HEK293 (cell line): ENCODE measurements around the gene RGS7.
A peak's percentile ranks its signal among the peaks of the same experiment; 100 is the strongest.

Experiments used
- BCL11B ChIP-seq: fragments of 450-650 bp; formaldehyde crosslinking; IDR thresholded peaks from 2 replicates; pipeline ENCODE4 v1.5.1; 2016; ENCODE audit warnings: low read depth, missing biosample characterization, missing genetic modification characterization
- EGR2 ChIP-seq: fragments of 450-650 bp; formaldehyde crosslinking; IDR thresholded peaks from 2 replicates; pipeline ENCODE4 v1.5.1; 2016; ENCODE audit warnings: low read depth, missing biosample characterization, missing genetic modification characterization
- GFI1B ChIP-seq: fragments of 450-650 bp; formaldehyde crosslinking; IDR thresholded peaks from 2 replicates; pipeline ENCODE4 v1.5.1; 2016; ENCODE audit warnings: missing biosample characterization, missing genetic modification characterization
- GLI2 ChIP-seq: fragments of 450-650 bp; formaldehyde crosslinking; IDR thresholded peaks from 2 replicates; pipeline ENCODE4; 2017; ENCODE audit warnings: missing biosample characterization, missing genetic modification characterization, low read depth, borderline replicate concordance
- HOXD13 ChIP-seq: sonication (generic); formaldehyde crosslinking; IDR thresholded peaks from 2 replicates; pipeline ENCODE4 v1.8.0; 2022; ENCODE audit warnings: missing genetic modification reagents, borderline replicate concordance
- KLF1 ChIP-seq: fragments of 450-650 bp; formaldehyde crosslinking; IDR thresholded peaks from 2 replicates; pipeline ENCODE4 v1.5.1; 2016; ENCODE audit warnings: missing biosample characterization, missing genetic modification characterization
- KLF16 ChIP-seq: fragments of 450-650 bp; formaldehyde crosslinking; IDR thresholded peaks from 2 replicates; pipeline ENCODE4 v1.5.1; 2017; ENCODE audit warnings: missing biosample characterization, missing genetic modification characterization
- KLF8 ChIP-seq: fragments of 450-650 bp; formaldehyde crosslinking; IDR thresholded peaks from 2 replicates; pipeline ENCODE4 v1.5.1; 2016; ENCODE audit warnings: missing biosample characterization, missing genetic modification characterization
- OSR2 ChIP-seq: fragments of 450-650 bp; formaldehyde crosslinking; IDR thresholded peaks from 2 replicates; pipeline ENCODE4 v1.5.1; 2016; ENCODE audit warnings: missing biosample characterization, missing genetic modification characterization
- OVOL3 ChIP-seq: fragments of 450-650 bp; formaldehyde crosslinking; IDR thresholded peaks from 2 replicates; pipeline ENCODE4 v1.5.1; 2016; ENCODE audit warnings: missing biosample characterization, missing genetic modification characterization
- PRDM10 ChIP-seq: fragments of 450-650 bp; formaldehyde crosslinking; IDR thresholded peaks from 2 replicates; pipeline ENCODE4 v1.5.1; 2016; ENCODE audit warnings: missing biosample characterization, missing genetic modification characterization
- RBAK ChIP-seq: fragments of 450-650 bp; formaldehyde crosslinking; IDR thresholded peaks from 2 replicates; pipeline ENCODE4 v1.5.1; 2016; ENCODE audit warnings: missing biosample characterization, missing genetic modification characterization
- SP7 ChIP-seq: fragments of 450-650 bp; formaldehyde crosslinking; IDR thresholded peaks from 2 replicates; pipeline ENCODE4 v1.5.1; 2016; ENCODE audit warnings: missing biosample characterization, missing genetic modification characterization
- TSHZ1 ChIP-seq: fragments of 450-650 bp; formaldehyde crosslinking; IDR thresholded peaks from 2 replicates; pipeline ENCODE4 v1.5.1; 2016; ENCODE audit warnings: missing biosample characterization, missing genetic modification characterization, borderline replicate concordance
- WT1 ChIP-seq: fragments of 450-650 bp; formaldehyde crosslinking; IDR thresholded peaks from 2 replicates; pipeline ENCODE4 v1.5.1; 2016; ENCODE audit warnings: missing biosample characterization, missing genetic modification characterization
- ZBTB17 ChIP-seq: fragments of 450-650 bp; formaldehyde crosslinking; IDR thresholded peaks from 2 replicates; pipeline ENCODE4 v1.5.1; 2016; ENCODE audit warnings: missing biosample characterization, missing genetic modification characterization
- ZEB2 ChIP-seq: fragments of 450-650 bp; formaldehyde crosslinking; IDR thresholded peaks from 2 replicates; pipeline ENCODE4 v1.5.1; 2016; ENCODE audit warnings: missing biosample characterization, missing genetic modification characterization
- ZNF362 ChIP-seq: fragments of 450-650 bp; formaldehyde crosslinking; IDR thresholded peaks from 2 replicates; pipeline ENCODE4 v1.5.1; 2016; ENCODE audit warnings: missing biosample characterization, missing genetic modification characterization
- ZNF596 ChIP-seq: fragments of 450-650 bp; IDR thresholded peaks from 2 replicates; pipeline ENCODE4 v1.5.0; 2018; ENCODE audit warnings: missing biosample characterization, mild to moderate bottlenecking, missing genetic modification characterization, moderate library complexity
- ZNF639 ChIP-seq: fragments of 450-650 bp; formaldehyde crosslinking; IDR thresholded peaks from 2 replicates; pipeline ENCODE4 v1.5.1; 2016; ENCODE audit warnings: missing biosample characterization, missing genetic modification characterization
- ZXDB ChIP-seq: fragments of 450-650 bp; formaldehyde crosslinking; IDR thresholded peaks from 2 replicates; pipeline ENCODE4 v1.5.1; 2016; ENCODE audit warnings: missing biosample characterization, missing genetic modification characterization
- TF ChIP-seq, protein P1 (sequence below): fragments of 450-650 bp; formaldehyde crosslinking; IDR thresholded peaks from 2 replicates; pipeline ENCODE4 v1.5.1; 2016; ENCODE audit warnings: missing biosample characterization, missing genetic modification characterization
- TF ChIP-seq, protein P2 (sequence below): fragments of 450-650 bp; formaldehyde crosslinking; IDR thresholded peaks from 2 replicates; pipeline ENCODE4 v1.5.1; 2017; ENCODE audit warnings: missing biosample characterization, missing genetic modification characterization
- TF ChIP-seq, protein P3 (sequence below): fragments of 450-650 bp; formaldehyde crosslinking; IDR thresholded peaks from 2 replicates; pipeline ENCODE4 v1.5.1; 2016; ENCODE audit warnings: missing biosample characterization, missing genetic modification characterization

The RGS7 gene

GRCh38 chr1:240783728-240784137 lies 573.3 kb downstream of the RGS7 start (continued):
- TF ChIP-seq, protein P1, sequence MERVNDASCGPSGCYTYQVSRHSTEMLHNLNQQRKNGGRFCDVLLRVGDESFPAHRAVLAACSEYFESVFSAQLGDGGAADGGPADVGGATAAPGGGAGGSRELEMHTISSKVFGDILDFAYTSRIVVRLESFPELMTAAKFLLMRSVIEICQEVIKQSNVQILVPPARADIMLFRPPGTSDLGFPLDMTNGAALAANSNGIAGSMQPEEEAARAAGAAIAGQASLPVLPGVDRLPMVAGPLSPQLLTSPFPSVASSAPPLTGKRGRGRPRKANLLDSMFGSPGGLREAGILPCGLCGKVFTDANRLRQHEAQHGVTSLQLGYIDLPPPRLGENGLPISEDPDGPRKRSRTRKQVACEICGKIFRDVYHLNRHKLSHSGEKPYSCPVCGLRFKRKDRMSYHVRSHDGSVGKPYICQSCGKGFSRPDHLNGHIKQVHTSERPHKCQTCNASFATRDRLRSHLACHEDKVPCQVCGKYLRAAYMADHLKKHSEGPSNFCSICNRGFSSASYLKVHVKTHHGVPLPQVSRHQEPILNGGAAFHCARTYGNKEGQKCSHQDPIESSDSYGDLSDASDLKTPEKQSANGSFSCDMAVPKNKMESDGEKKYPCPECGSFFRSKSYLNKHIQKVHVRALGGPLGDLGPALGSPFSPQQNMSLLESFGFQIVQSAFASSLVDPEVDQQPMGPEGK = peak; percentile 20; the same call in 1 of the 2 replicates
- TF ChIP-seq ZNF596 (tag by site-specific recombination) (peak; percentile 46), KLF8 (tag by site-specific recombination) (peak; percentile 84), OVOL3 (tag by site-specific recombination) (peak; percentile 55; the same call in 1 of the 2 replicates), PRDM10 (0 out of 2 replicates have a peak, but pooled peaks have one; percentile 36), EGR2 (tag by site-specific recombination) (peak; percentile 93), KLF16 (peak; percentile 78), ZNF362 (tag by site-specific recombination) (peak; percentile 84), RBAK (tag by site-specific recombination) (0 out of 2 replicates have a peak, but pooled peaks have one; percentile 13), ZEB2 (tag by site-specific recombination) (peak; percentile 70; the same call in 1 of the 2 replicates), BCL11B (peak; percentile 72; the same call in 1 of the 2 replicates), HOXD13 (CRISPR knock-in tag) (peak; percentile 84; the same call in 1 of the 2 replicates), ZXDB (tag by site-specific recombination) (peak; percentile 68), GFI1B (tag by site-specific recombination) (peak; percentile 83; the same call in 1 of the 2 replicates), SP7 (tag by site-specific recombination) (peak; percentile 77), GLI2 (tag by site-specific recombination) (0 out of 2 replicates have a peak, but pooled peaks have one; percentile 7), TSHZ1 (tag by site-specific recombination) (0 out of 2 replicates have a peak, but pooled peaks have one; percentile 18), OSR2 (peak; percentile 93), KLF1 (tag by site-specific recombination) (peak; percentile 68), WT1 (tag by site-specific recombination) (peak; percentile 72), ZNF639 (tag by site-specific recombination) (0 out of 2 replicates have a peak, but pooled peaks have one; percentile 65), ZBTB17 (tag by site-specific recombination) (peak; percentile 34)
- TF ChIP-seq, protein P2, sequence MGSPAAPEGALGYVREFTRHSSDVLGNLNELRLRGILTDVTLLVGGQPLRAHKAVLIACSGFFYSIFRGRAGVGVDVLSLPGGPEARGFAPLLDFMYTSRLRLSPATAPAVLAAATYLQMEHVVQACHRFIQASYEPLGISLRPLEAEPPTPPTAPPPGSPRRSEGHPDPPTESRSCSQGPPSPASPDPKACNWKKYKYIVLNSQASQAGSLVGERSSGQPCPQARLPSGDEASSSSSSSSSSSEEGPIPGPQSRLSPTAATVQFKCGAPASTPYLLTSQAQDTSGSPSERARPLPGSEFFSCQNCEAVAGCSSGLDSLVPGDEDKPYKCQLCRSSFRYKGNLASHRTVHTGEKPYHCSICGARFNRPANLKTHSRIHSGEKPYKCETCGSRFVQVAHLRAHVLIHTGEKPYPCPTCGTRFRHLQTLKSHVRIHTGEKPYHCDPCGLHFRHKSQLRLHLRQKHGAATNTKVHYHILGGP (tag by site-specific recombination) = 0 out of 2 replicates have a peak, but pooled peaks have one; percentile 3
- TF ChIP-seq, protein P3, sequence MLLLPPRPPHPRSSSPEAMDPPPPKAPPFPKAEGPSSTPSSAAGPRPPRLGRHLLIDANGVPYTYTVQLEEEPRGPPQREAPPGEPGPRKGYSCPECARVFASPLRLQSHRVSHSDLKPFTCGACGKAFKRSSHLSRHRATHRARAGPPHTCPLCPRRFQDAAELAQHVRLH (tag by site-specific recombination) = 0 out of 2 replicates have a peak, but pooled peaks have one; percentile 9
